ENCODE results near the gene METRNL.

METRNL gene

GRCh38 chr17:83115202-83115651 is 35.8 kb downstream of the METRNL start:
- no peak overlapping the region for H3K4me3 ChIP-seq (ENCODE audit: low read length)
- DNase-seq (ENCODE audit: low read depth) = no peak
- TF ChIP-seq, protein P1, sequence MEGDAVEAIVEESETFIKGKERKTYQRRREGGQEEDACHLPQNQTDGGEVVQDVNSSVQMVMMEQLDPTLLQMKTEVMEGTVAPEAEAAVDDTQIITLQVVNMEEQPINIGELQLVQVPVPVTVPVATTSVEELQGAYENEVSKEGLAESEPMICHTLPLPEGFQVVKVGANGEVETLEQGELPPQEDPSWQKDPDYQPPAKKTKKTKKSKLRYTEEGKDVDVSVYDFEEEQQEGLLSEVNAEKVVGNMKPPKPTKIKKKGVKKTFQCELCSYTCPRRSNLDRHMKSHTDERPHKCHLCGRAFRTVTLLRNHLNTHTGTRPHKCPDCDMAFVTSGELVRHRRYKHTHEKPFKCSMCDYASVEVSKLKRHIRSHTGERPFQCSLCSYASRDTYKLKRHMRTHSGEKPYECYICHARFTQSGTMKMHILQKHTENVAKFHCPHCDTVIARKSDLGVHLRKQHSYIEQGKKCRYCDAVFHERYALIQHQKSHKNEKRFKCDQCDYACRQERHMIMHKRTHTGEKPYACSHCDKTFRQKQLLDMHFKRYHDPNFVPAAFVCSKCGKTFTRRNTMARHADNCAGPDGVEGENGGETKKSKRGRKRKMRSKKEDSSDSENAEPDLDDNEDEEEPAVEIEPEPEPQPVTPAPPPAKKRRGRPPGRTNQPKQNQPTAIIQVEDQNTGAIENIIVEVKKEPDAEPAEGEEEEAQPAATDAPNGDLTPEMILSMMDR (conservative IDR thresholded peaks at IDR 0.05; ENCODE audit: low read depth, low read length) = no peak

- no peak for DNase-seq (ENCODE audit: low read depth)
- TF ChIP-seq, protein P1 (conservative IDR thresholded peaks at IDR 0.05; ENCODE audit: low read depth, low read length) = no peak
- H3K4me3 ChIP-seq (ENCODE audit: low read length) = no peak overlapping the region
Measured at GRCh38 chr17:83115832-83116231, 36.4 kb downstream of the METRNL start.

DNA sequence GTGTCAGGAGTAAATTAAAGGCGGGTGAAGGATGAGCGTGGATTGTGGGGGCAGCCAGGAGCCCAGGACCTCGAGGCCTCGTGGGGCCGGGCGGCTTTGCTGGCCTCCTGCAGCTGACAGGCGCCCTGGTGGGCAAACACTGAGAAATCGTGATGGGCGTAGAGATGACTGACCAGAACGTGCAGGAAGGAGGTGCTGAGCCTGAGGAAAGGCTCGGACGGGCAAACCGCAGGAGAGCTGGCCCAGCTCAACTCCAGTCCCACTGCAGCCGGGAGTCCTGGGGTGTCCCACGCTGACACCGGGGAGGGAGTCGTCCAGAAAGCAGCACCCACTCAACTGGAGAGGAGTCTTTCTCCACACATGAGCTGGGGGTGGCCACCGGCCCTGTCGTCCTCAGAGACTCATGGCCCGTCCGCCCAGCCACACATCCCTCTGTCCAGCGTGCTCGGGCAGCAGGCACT is 36.9 kb downstream of the METRNL start:
- DNase-seq (ENCODE audit: low read depth) = no peak
- no peak overlapping the region for H3K4me3 ChIP-seq (ENCODE audit: low read length)
- TF ChIP-seq, protein P1 (conservative IDR thresholded peaks at IDR 0.05; ENCODE audit: low read depth, low read length) = no peak

DNA sequence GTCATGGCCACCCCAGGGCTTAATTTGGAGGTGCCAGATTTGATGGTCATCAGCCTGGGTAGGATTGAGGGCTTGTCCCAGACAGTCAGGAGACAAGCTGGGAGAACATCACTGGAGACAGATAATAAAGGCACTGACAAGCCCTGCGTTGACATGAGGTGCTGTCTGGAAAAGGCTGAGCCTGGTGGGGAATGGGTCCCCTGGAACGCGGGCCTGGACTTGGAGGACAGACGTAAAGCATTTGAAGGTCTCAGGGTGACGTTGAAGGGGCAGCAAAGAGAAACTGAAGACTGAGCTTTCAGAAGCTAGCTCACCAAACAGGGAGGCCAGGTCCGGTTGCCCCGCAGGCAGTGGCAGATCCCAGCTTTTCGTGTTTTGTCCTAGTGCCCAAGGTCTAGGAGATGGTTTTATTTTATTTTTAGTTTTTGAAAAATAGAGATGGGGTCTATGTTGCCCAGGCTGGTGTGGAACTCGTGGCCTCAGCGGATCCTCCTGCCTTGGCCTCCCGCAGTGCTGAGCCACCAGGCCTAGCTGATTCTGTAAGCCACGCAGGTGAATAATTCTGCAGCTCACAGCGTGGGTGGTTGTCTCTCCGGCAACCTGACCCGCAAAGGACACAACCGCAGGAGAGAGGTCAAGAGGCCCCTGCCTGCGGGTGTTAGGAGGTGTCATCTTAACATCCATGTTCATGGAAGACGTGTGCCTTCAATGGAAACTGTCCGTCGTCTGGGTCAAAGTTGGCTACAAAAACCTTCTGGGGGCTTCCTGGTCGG is 37.6 kb downstream of the METRNL start:
- DNase-seq (ENCODE audit: low read depth) = no peak
- no peak overlapping the region for H3K4me3 ChIP-seq (ENCODE audit: low read length)
- TF ChIP-seq, protein P1 (conservative IDR thresholded peaks at IDR 0.05; ENCODE audit: low read depth, low read length) = no peak

GRCh38 chr17:83117583-83117982 is 38.2 kb downstream of the METRNL start:
- TF ChIP-seq, protein P1 (conservative IDR thresholded peaks at IDR 0.05; ENCODE audit: low read depth, low read length) = no peak
- no peak overlapping the region for H3K4me3 ChIP-seq (ENCODE audit: low read length)
- no peak for DNase-seq (ENCODE audit: low read depth)

DNA sequence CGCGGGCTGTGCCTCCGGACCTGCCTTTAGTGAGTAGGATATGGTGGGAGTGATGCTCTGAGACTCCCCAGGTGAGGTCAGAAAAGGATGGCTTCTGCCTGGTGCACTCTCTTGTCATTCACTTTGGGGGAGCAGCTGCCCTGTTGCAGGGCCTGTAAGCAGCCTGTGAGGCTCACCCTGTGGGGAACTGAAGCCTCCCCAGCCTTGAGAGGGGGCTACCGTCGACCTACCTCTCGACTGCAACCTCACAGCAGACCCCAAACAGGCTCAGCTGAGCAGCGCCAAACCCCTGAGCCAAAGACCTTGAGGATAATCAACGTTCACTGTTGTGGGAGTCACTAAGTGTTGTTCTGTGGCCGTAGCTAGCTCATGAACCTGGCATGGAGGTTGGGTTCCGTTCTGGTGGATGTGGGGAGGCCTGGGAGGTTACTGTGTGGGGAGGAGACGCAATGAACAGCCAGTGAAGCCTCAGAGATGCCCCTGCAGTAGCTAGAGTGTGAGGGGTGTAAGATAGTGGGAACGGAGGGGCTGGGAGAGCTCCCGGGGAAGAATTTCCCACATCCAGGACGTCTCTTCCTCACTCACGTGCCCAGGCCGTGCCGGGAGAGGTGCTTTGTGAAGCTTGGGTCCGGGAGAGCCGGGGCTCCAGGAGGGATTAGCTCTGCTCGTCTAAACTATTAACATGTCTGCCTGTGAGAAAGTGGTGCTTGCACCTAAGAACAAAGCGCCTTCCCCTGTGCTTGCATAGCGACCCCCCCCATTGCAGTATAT is 38.8 kb downstream of the METRNL start:
- H3K4me3 ChIP-seq (ENCODE audit: low read length) = no peak overlapping the region
- TF ChIP-seq, protein P1 (conservative IDR thresholded peaks at IDR 0.05; ENCODE audit: low read depth, low read length) = no peak
- DNase-seq (ENCODE audit: low read depth) = no peak

Data from retinal pigment epithelial cell (primary cell).